ENCODE results near the gene NFATC1. TPM values are rescaled to one million over a fixed set of nuclear protein-coding genes. Genes with fewer than 3 reads are reported as not detected.
A peak's percentile ranks its signal among the peaks of the same experiment; 100 is the strongest.

The NFATC1 gene
- polyA plus RNA-seq, 1 donor from 2014 or later: 63.2 TPM

GRCh38 chr18:79529296-79529695 lies 133.6 kb downstream of the NFATC1 start:
- H3K9me3 Mint-ChIP-seq: no peaks in the 10 kb centered on the region
- H3K4me3 Mint-ChIP-seq: no peak overlapping the region
- peak overlapping the region; percentile 23 to 57 (median 38) for H3K27ac Mint-ChIP-seq
- peaks cover 8 to 11% (median 10%) of the 10 kb centered on the region in 3 donors for H3K4me1 Mint-ChIP-seq
- peaks cover 5% of the 10 kb centered on the region for H3K36me3 Mint-ChIP-seq
- H3K27me3 Mint-ChIP-seq: no peaks in the 10 kb centered on the region

- Mint-ChIP-seq H3K36me3 (peaks cover 5% of the 10 kb centered on the region), H3K4me1 (peaks cover 7 to 11% (median 8%) of the 10 kb centered on the region in 3 donors), H3K9me3 (no peaks in the 10 kb centered on the region), H3K27ac (peak overlapping the region in 1 of 3 donors; percentile 77), H3K4me3 (no peak overlapping the region), H3K27me3 (no peaks in the 10 kb centered on the region)
Observed at GRCh38 chr18:79529991-79530390, 134.3 kb downstream of the NFATC1 start.

GRCh38 chr18:79530821-79531220 lies 135.1 kb downstream of the NFATC1 start:
- Mint-ChIP-seq H3K36me3 (peaks cover 5% of the 10 kb centered on the region), H3K4me1 (peaks cover 6 to 11% (median 8%) of the 10 kb centered on the region in 3 donors), H3K27me3 (no peaks in the 10 kb centered on the region), H3K9me3 (no peaks in the 10 kb centered on the region), H3K27ac (peak overlapping the region in 1 of 3 donors; percentile 28), H3K4me3 (peak overlapping the region in 1 of 4 donors; percentile 8)

GRCh38 chr18:79531386-79531785 lies 135.7 kb downstream of the NFATC1 start:
- no peaks in the 10 kb centered on the region for H3K9me3 Mint-ChIP-seq
- H3K27ac Mint-ChIP-seq: peak overlapping the region in 1 of 3 donors; percentile 39
- H3K27me3 Mint-ChIP-seq: no peaks in the 10 kb centered on the region
- H3K36me3 Mint-ChIP-seq: peaks cover 5% of the 10 kb centered on the region
- H3K4me1 Mint-ChIP-seq: peaks cover 6 to 11% (median 8%) of the 10 kb centered on the region in 3 donors
- H3K4me3 Mint-ChIP-seq: no peak overlapping the region

GRCh38 chr18:79531926-79532312 lies 136.2 kb downstream of the NFATC1 start:
- Mint-ChIP-seq H3K4me1 (peaks cover 6 to 11% (median 8%) of the 10 kb centered on the region in 3 donors), H3K4me3 (no peak overlapping the region), H3K27me3 (no peaks in the 10 kb centered on the region), H3K27ac (no peak overlapping the region), H3K36me3 (peaks cover 5% of the 10 kb centered on the region), H3K9me3 (no peaks in the 10 kb centered on the region)

GRCh38 chr18:79532313-79533007 lies 136.7 kb downstream of the NFATC1 start:
- peaks cover 5% of the 10 kb centered on the region for H3K36me3 Mint-ChIP-seq
- peak overlapping the region in 1 of 3 donors; percentile 56 for H3K27ac Mint-ChIP-seq
- H3K4me3 Mint-ChIP-seq: no peak overlapping the region
- peaks cover 5 to 10% (median 8%) of the 10 kb centered on the region in 3 donors for H3K4me1 Mint-ChIP-seq
- H3K9me3 Mint-ChIP-seq: no peaks in the 10 kb centered on the region
- H3K27me3 Mint-ChIP-seq: no peaks in the 10 kb centered on the region

- Mint-ChIP-seq H3K36me3 (peaks cover 5% of the 10 kb centered on the region), H3K27ac (no peak overlapping the region), H3K9me3 (peaks cover 0 to 5% (median 3%) of the 10 kb centered on the region in 3 donors), H3K27me3 (no peaks in the 10 kb centered on the region), H3K4me1 (peaks cover 4 to 8% (median 6%) of the 10 kb centered on the region in 3 donors), H3K4me3 (no peak overlapping the region)
Observed at GRCh38 chr18:79533146-79533545, 137.4 kb downstream of the NFATC1 start.

GRCh38 chr18:79533591-79533990 lies 137.9 kb downstream of the NFATC1 start:
- H3K9me3 Mint-ChIP-seq: peaks cover 0 to 5% (median 3%) of the 10 kb centered on the region in 3 donors
- H3K27ac Mint-ChIP-seq: no peak overlapping the region
- peaks cover 3 to 8% (median 5%) of the 10 kb centered on the region in 3 donors for H3K4me1 Mint-ChIP-seq
- peaks cover 4% of the 10 kb centered on the region for H3K36me3 Mint-ChIP-seq
- H3K27me3 Mint-ChIP-seq: no peaks in the 10 kb centered on the region
- H3K4me3 Mint-ChIP-seq: no peak overlapping the region

- H3K9me3 Mint-ChIP-seq: peaks cover 0 to 8% (median 3%) of the 10 kb centered on the region in 3 donors
- no peaks in the 10 kb centered on the region for H3K36me3 Mint-ChIP-seq
- peak overlapping the region in 1 of 4 donors; percentile 1 for H3K4me3 Mint-ChIP-seq
- H3K27me3 Mint-ChIP-seq: no peaks in the 10 kb centered on the region
- peaks cover 0 to 5% (median 0%) of the 10 kb centered on the region in 3 donors for H3K4me1 Mint-ChIP-seq
- peak overlapping the region in 1 of 3 donors; percentile 29 for H3K27ac Mint-ChIP-seq
Observed at GRCh38 chr18:79534356-79534755, 138.6 kb downstream of the NFATC1 start.

GRCh38 chr18:79537758-79538157 lies 142.0 kb downstream of the NFATC1 start:
- no peak overlapping the region for H3K27ac Mint-ChIP-seq
- H3K36me3 Mint-ChIP-seq: no peaks in the 10 kb centered on the region
- peaks cover 0 to 8% (median 3%) of the 10 kb centered on the region in 3 donors for H3K9me3 Mint-ChIP-seq
- H3K4me3 Mint-ChIP-seq: no peak overlapping the region
- H3K27me3 Mint-ChIP-seq: no peaks in the 10 kb centered on the region
- H3K4me1 Mint-ChIP-seq: no peaks in the 10 kb centered on the region

GRCh38 chr18:79538635-79539034 lies 142.9 kb downstream of the NFATC1 start:
- H3K27me3 Mint-ChIP-seq: no peaks in the 10 kb centered on the region
- H3K36me3 Mint-ChIP-seq: no peaks in the 10 kb centered on the region
- H3K4me1 Mint-ChIP-seq: no peaks in the 10 kb centered on the region
- peaks cover 0 to 8% (median 3%) of the 10 kb centered on the region in 3 donors for H3K9me3 Mint-ChIP-seq
- H3K4me3 Mint-ChIP-seq: no peak overlapping the region
- peak overlapping the region in 1 of 3 donors; percentile 67 for H3K27ac Mint-ChIP-seq

GRCh38 chr18:79540161-79540903 lies 144.6 kb downstream of the NFATC1 start:
- no peak overlapping the region for H3K4me3 Mint-ChIP-seq
- no peaks in the 10 kb centered on the region for H3K36me3 Mint-ChIP-seq
- peaks cover 0 to 8% (median 3%) of the 10 kb centered on the region in 3 donors for H3K9me3 Mint-ChIP-seq
- no peak overlapping the region for H3K27ac Mint-ChIP-seq
- H3K27me3 Mint-ChIP-seq: no peaks in the 10 kb centered on the region
- no peaks in the 10 kb centered on the region for H3K4me1 Mint-ChIP-seq

- H3K27me3 Mint-ChIP-seq: no peaks in the 10 kb centered on the region
- no peaks in the 10 kb centered on the region for H3K4me1 Mint-ChIP-seq
- H3K9me3 Mint-ChIP-seq: peaks cover 0 to 8% (median 3%) of the 10 kb centered on the region in 3 donors
- H3K4me3 Mint-ChIP-seq: no peak overlapping the region
- no peaks in the 10 kb centered on the region for H3K36me3 Mint-ChIP-seq
- no peak overlapping the region for H3K27ac Mint-ChIP-seq
Observed at GRCh38 chr18:79540904-79541282, 145.2 kb downstream of the NFATC1 start.

GRCh38 chr18:79542213-79542612 lies 146.5 kb downstream of the NFATC1 start:
- H3K36me3 Mint-ChIP-seq: no peaks in the 10 kb centered on the region

More at GRCh38 chr18:79542213-79542612, 146.5 kb downstream of the NFATC1 start:
- Mint-ChIP-seq H3K4me1 (no peaks in the 10 kb centered on the region), H3K9me3 (peaks cover 0 to 8% (median 3%) of the 10 kb centered on the region in 3 donors), H3K27me3 (no peaks in the 10 kb centered on the region), H3K27ac (no peak overlapping the region), H3K4me3 (no peak overlapping the region)

Measured in IgD-negative memory B cell (primary cell).